HCT116 (cell line): ENCODE results near the gene FAXDC2. TPM values are rescaled to one million over a fixed set of nuclear protein-coding genes. Genes with fewer than 3 reads are reported as not detected.

Source experiments
- ATAC-seq: fragments of 200-7000 bp; cut with Tn5 transposase; 2 replicates; pipeline ENCODE4 v1.9.1; 2020; ENCODE audit warnings: mild to moderate bottlenecking, moderate library complexity
- BruUV-seq: library from RNA; stranded (reverse); fragments of 400-500 nt; replicated peaks from 2 replicates; lab custom pipeline; 2021; lab: Mats Ljungman, UMichigan
- CTCF ChIA-PET: fragments of 300-600 bp; sonication (Branson Sonifier 250); formaldehyde crosslinking; loops from one replicate; lab custom pipeline; 2021; ENCODE audit warnings: antibody characterized with exemption; lab: Charles Lee
- POLR2A ChIA-PET: fragments of 300-600, 350-600 bp; sonication (Branson Sonifier 250); formaldehyde crosslinking; loops from one replicate; lab custom pipeline; 2021; ENCODE audit warnings: antibody characterized with exemption; lab: Charles Lee
- RAD21 ChIA-PET, 2 experiments: fragments of 300-600 bp; sonication (Branson Sonifier 250); formaldehyde crosslinking; loops; one replicate each; lab custom pipeline; 2023; ENCODE audit warnings: low total read pairs in 2 of 2; ENCODE audit not compliant: uncharacterized antibody in 2 of 2, unreplicated experiment in 2 of 2, low non-redundant PET in 1 of 2; lab: Charles Lee
- DNase-seq: peaks from one replicate; pipeline ENCODE4 v3.0.0-alpha.2; 2010; ENCODE audit warnings: low read depth, low spot score
- H2AFZ ChIP-seq: fragments of 200-600 bp; shearing (Covaris generic), sonication (generic); 2 replicates; pipeline ENCODE4 v1.6.1; 2017; ENCODE audit warnings: low read depth, mixed run types, mixed read lengths, antibody characterized with exemption, low read length; ENCODE audit not compliant: poor library complexity, severe bottlenecking
- H3K27ac ChIP-seq: 2 replicates; pipeline ENCODE4 v1.5.1; 2012; ENCODE audit warnings: low read depth, low read length
- H3K27me3 ChIP-seq: fragments of 200-600 bp; sonication (generic); 2 replicates; pipeline ENCODE4 v1.6.1; 2016; ENCODE audit warnings: mixed run types, low read length, mixed read lengths; ENCODE audit not compliant: insufficient read depth
- H3K36me3 ChIP-seq, 2 experiments: fragments of 200-500 bp in 1 of 2; fragments of 200-600 bp in 1 of 2; sonication (Bioruptor generic) in 1 of 2; sonication (generic) in 1 of 2; 2 replicates each; pipeline versions ENCODE4 v1.5.1 to v1.6.1; 2014 to 2016; ENCODE audit warnings: low read length in 2 of 2, inconsistent platforms in 1 of 2, mixed read lengths in 1 of 2, mixed run types in 1 of 2; ENCODE audit not compliant: insufficient read depth in 2 of 2, control insufficient read depth in 1 of 2
- H3K4me1 ChIP-seq, 2 experiments: fragments of 200-600 bp in 1 of 2; sonication (generic) in 1 of 2; 2 replicates each; pipeline versions ENCODE4 v1.5.1 to v1.6.1; 2012 to 2017; ENCODE audit warnings: low read length in 2 of 2, inconsistent platforms in 1 of 2, mild to moderate bottlenecking in 1 of 2, mixed read lengths in 1 of 2, mixed run types in 1 of 2, moderate library complexity in 1 of 2; ENCODE audit not compliant: insufficient read depth in 2 of 2, control insufficient read depth in 1 of 2
- H3K4me2 ChIP-seq: fragments of 200-600 bp; sonication (generic); 2 replicates; pipeline ENCODE4 v1.6.1; 2017; ENCODE audit warnings: mixed run types, low read length, mixed read lengths
- H3K4me3 ChIP-seq, 2 experiments: fragments of 200-600 bp in 1 of 2; sonication (generic) in 1 of 2; replicated peaks in 1 of 2; 2 replicates each; pipeline ENCODE4 v1.5.1; 2011 to 2016; ENCODE audit warnings: low read length in 2 of 2, control low read depth in 1 of 2, low read depth in 1 of 2, mild to moderate bottlenecking in 1 of 2, mixed read lengths in 1 of 2, mixed run types in 1 of 2
- H3K79me2 ChIP-seq: fragments of 200-600 bp; sonication (generic); 2 replicates; pipeline ENCODE4 v1.6.1; 2017; ENCODE audit warnings: mild to moderate bottlenecking, mixed run types, low read length, moderate library complexity, mixed read lengths; ENCODE audit not compliant: insufficient read depth
- H3K9ac ChIP-seq: fragments of 200-600 bp; sonication (generic); 2 replicates; pipeline ENCODE4 v1.6.1; 2016; ENCODE audit warnings: low read length, mixed read lengths
- H3K9me2 ChIP-seq: fragments of 200-600 bp; sonication (generic), shearing (Covaris generic); 2 replicates; pipeline ENCODE4 v1.6.1; 2017; ENCODE audit warnings: mixed run types, mild to moderate bottlenecking, moderate library complexity; ENCODE audit not compliant: insufficient read depth
- H3K9me3 ChIP-seq, 2 experiments: fragments of 200-500 bp in 1 of 2; fragments of 200-600 bp in 1 of 2; sonication (Bioruptor generic) in 1 of 2; sonication (generic) in 1 of 2; 2 replicates each; pipeline ENCODE4 v1.6.1; 2014 to 2017; ENCODE audit warnings: low read length in 2 of 2, mixed read lengths in 2 of 2, inconsistent platforms in 1 of 2, low read depth in 1 of 2, mild to moderate bottlenecking in 1 of 2, mixed run types in 1 of 2, moderate library complexity in 1 of 2; ENCODE audit not compliant: control insufficient read depth in 1 of 2, insufficient read depth in 1 of 2
- H4K20me1 ChIP-seq: fragments of 200-600 bp; sonication (generic), shearing (Covaris generic); 2 replicates; pipeline ENCODE4 v1.6.1; 2017; ENCODE audit warnings: mixed run types, mild to moderate bottlenecking, moderate library complexity; ENCODE audit not compliant: insufficient read depth
- CBX3 ChIP-seq: IDR thresholded peaks from 2 replicates; pipeline ENCODE4 v1.6.1; 2012; ENCODE audit warnings: low read depth
- EZH2phosphoT487 ChIP-seq: fragments of 200-600 bp; IDR thresholded peaks from 2 replicates; pipeline ENCODE4 v1.6.1; 2018; ENCODE audit warnings: antibody characterized with exemption, borderline replicate concordance
- POLR2AphosphoS5 ChIP-seq: IDR thresholded peaks from 2 replicates; pipeline ENCODE4 v1.6.1; 2011; ENCODE audit warnings: mild to moderate bottlenecking, low read depth, low read length, moderate library complexity
- SRF ChIP-seq: IDR thresholded peaks from 2 replicates; pipeline ENCODE4 v1.6.1; 2012; ENCODE audit warnings: low read depth
- TCF7L2 ChIP-seq: IDR thresholded peaks from 2 replicates; pipeline ENCODE4 v1.7.0; 2011; ENCODE audit warnings: borderline replicate concordance, inconsistent platforms; ENCODE audit not compliant: insufficient read depth, insufficient read length; ENCODE audit errors: extremely low read depth
- YY1 ChIP-seq: IDR thresholded peaks from 2 replicates; pipeline ENCODE4 v1.6.1; 2011; ENCODE audit warnings: low read length, low read depth, moderate library complexity, mild to moderate bottlenecking; ENCODE audit not compliant: insufficient replicate concordance; ENCODE audit errors: extremely low read depth
- intact Hi-C: fragments of 100-400 bp; cut with micrococcal nuclease; formaldehyde crosslinking; loops from 2 replicates; pipeline ENCODE4 v1.10.0; 2022
- total RNA-seq: library from RNA; stranded (reverse); gene quantifications from one replicate; pipeline ENCODE4 v1.2.1, GENCODE V29; 2021; ENCODE audit not compliant: unreplicated experiment
- TF ChIP-seq, protein P1 (sequence below): IDR thresholded peaks from 2 replicates; pipeline ENCODE4 v1.6.1; 2012; ENCODE audit warnings: low read depth
- TF ChIP-seq, protein P2 (sequence below): IDR thresholded peaks from 2 replicates; pipeline ENCODE4 v1.6.1; 2011; ENCODE audit warnings: mild to moderate bottlenecking, low read length, moderate library complexity; ENCODE audit not compliant: insufficient replicate concordance; ENCODE audit errors: extremely low read depth

Gene FAXDC2
- total RNA-seq, 1 experiment from 2014 or later, result 0.22 TPM

DNA sequence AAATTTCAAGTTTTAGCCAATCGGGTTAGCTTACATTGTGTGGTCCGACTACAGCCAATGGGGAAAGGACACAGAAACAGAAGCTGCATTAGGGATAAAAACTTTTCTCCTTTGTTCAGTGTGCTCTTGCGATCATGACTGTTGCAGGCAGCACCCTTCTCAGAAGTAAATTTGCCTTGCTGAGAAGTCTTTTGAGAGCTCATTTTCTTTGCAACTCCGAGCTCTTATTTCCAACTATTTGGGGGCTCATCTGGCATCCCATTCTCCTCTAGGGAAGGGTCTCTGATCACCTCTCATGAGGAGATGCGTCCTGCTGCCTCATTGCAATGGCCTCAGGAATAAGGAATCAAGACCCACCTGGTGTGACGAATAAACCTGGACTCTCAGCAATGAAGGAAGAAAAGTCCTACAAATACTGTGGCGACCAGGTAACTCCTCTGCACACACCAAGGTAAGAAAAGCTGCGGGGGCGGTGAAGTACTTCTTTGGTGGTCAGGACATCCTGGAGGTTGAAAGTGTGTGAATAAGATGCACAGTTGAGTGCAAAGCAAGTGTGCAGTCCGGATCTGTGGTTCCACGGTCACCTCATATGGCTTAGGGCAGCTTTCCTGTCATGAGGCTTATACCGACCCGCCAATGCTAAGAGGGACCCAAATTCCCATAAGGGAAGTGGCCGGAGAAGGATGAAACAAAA, 28.4 kb upstream of the FAXDC2 start:
- no peak overlapping the region for H2AFZ ChIP-seq
- H3K9me3 ChIP-seq, result no peaks in the 10 kb centered on the region; a peak in 1 of 4 replicates
- H3K9ac ChIP-seq, result no peak overlapping the region
- ChIA-PET CTCF (no interaction called here), RAD21 (no interaction called here), POLR2A (no interaction called here)
- H4K20me1 ChIP-seq, result no peaks in the 10 kb centered on the region
- H3K27me3 ChIP-seq, result no peaks in the 10 kb centered on the region
- TF ChIP-seq, protein P1, sequence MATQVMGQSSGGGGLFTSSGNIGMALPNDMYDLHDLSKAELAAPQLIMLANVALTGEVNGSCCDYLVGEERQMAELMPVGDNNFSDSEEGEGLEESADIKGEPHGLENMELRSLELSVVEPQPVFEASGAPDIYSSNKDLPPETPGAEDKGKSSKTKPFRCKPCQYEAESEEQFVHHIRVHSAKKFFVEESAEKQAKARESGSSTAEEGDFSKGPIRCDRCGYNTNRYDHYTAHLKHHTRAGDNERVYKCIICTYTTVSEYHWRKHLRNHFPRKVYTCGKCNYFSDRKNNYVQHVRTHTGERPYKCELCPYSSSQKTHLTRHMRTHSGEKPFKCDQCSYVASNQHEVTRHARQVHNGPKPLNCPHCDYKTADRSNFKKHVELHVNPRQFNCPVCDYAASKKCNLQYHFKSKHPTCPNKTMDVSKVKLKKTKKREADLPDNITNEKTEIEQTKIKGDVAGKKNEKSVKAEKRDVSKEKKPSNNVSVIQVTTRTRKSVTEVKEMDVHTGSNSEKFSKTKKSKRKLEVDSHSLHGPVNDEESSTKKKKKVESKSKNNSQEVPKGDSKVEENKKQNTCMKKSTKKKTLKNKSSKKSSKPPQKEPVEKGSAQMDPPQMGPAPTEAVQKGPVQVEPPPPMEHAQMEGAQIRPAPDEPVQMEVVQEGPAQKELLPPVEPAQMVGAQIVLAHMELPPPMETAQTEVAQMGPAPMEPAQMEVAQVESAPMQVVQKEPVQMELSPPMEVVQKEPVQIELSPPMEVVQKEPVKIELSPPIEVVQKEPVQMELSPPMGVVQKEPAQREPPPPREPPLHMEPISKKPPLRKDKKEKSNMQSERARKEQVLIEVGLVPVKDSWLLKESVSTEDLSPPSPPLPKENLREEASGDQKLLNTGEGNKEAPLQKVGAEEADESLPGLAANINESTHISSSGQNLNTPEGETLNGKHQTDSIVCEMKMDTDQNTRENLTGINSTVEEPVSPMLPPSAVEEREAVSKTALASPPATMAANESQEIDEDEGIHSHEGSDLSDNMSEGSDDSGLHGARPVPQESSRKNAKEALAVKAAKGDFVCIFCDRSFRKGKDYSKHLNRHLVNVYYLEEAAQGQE, result no peak
- TF ChIP-seq SRF (no peak), EZH2phosphoT487 (no peak), CBX3 (peak; percentile 67; the same call in 1 of the 2 replicates), YY1 (no peak), POLR2AphosphoS5 (no peak), TCF7L2 (no peak)
- TF ChIP-seq, protein P2, sequence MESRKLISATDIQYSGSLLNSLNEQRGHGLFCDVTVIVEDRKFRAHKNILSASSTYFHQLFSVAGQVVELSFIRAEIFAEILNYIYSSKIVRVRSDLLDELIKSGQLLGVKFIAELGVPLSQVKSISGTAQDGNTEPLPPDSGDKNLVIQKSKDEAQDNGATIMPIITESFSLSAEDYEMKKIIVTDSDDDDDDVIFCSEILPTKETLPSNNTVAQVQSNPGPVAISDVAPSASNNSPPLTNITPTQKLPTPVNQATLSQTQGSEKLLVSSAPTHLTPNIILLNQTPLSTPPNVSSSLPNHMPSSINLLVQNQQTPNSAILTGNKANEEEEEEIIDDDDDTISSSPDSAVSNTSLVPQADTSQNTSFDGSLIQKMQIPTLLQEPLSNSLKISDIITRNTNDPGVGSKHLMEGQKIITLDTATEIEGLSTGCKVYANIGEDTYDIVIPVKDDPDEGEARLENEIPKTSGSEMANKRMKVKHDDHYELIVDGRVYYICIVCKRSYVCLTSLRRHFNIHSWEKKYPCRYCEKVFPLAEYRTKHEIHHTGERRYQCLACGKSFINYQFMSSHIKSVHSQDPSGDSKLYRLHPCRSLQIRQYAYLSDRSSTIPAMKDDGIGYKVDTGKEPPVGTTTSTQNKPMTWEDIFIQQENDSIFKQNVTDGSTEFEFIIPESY, result no peak
- peaks cover 9 to 23% of the 10 kb centered on the region in 2 experiments; a peak in 3 of 4 replicates for H3K36me3 ChIP-seq
- H3K27ac ChIP-seq, result no peak overlapping the region
- no peak for ATAC-seq
- no peak for DNase-seq
- H3K4me3 ChIP-seq, result no peak overlapping the region
- intact Hi-C loops, result no loop called here
- no peaks in the 10 kb centered on the region for H3K9me2 ChIP-seq
- H3K4me2 ChIP-seq, result no peak overlapping the region
- H3K79me2 ChIP-seq, result no peaks in the 10 kb centered on the region
- BruUV-seq, result no TSS peak
- H3K4me1 ChIP-seq, result no peaks in the 10 kb centered on the region
